Measurements from ENCODE around the gene HNRNPCL2. TPM values are rescaled to one million over a fixed set of nuclear protein-coding genes. Genes with fewer than 3 reads are reported as not detected.
"Not testable (repeated sequence)": the region's sequence is repeated elsewhere in the genome, so short reads cannot be mapped to it uniquely, and the experiment has no call there.

HNRNPCL2 gene
- total RNA-seq = not detected in 2 replicates

- H3K9me3 Mint-ChIP-seq; intact Hi-C loops (cut with micrococcal nuclease); H3K27me3 Mint-ChIP-seq (ENCODE audit: low read depth): not testable (repeated sequence)
Measured at GRCh38 chr1:13116754-13117153, at the start of gene HNRNPCL2. Gene HNRNPCL2, minus strand, starts transcription at chr1:13116854. Its CDS starts 454 bp downstream, at chr1:13116400.

GRCh38 chr1:13165531-13165930 is 48.9 kb upstream of the HNRNPCL2 start, which contains the start of gene HNRNPCL4:
Gene HNRNPCL4, minus strand, starts transcription at chr1:13165631. Its CDS starts 164 bp downstream, at chr1:13165467.
- intact Hi-C loops (cut with micrococcal nuclease); H3K27ac Mint-ChIP-seq; H3K9me3 Mint-ChIP-seq; H3K4me1 Mint-ChIP-seq (ENCODE audit: low read depth); H3K4me3 Mint-ChIP-seq (ENCODE audit: low read depth); H3K36me3 Mint-ChIP-seq (ENCODE audit: low read depth); H3K27me3 Mint-ChIP-seq (ENCODE audit: low read depth); DNase-seq (ENCODE audit: low spot score): not testable (repeated sequence)

More at GRCh38 chr1:13116754-13117153, at the start of gene HNRNPCL2:
- DNase-seq (ENCODE audit: low spot score); H3K4me1 Mint-ChIP-seq (ENCODE audit: low read depth); H3K4me3 Mint-ChIP-seq (ENCODE audit: low read depth); H3K36me3 Mint-ChIP-seq (ENCODE audit: low read depth); H3K27ac Mint-ChIP-seq: not testable (repeated sequence)

GRCh38 chr1:13155909-13156308 is 39.3 kb upstream of the HNRNPCL2 start, which contains the start of gene PRAMEF26:
Gene PRAMEF26, minus strand, starts transcription at chr1:13156009. Its CDS starts 2,914 bp downstream, at chr1:13153095.
- H3K27me3 Mint-ChIP-seq (ENCODE audit: low read depth); H3K4me3 Mint-ChIP-seq (ENCODE audit: low read depth); H3K36me3 Mint-ChIP-seq (ENCODE audit: low read depth); H3K9me3 Mint-ChIP-seq; intact Hi-C loops (cut with micrococcal nuclease); H3K27ac Mint-ChIP-seq; H3K4me1 Mint-ChIP-seq (ENCODE audit: low read depth); DNase-seq (ENCODE audit: low spot score): not testable (repeated sequence)

- H3K36me3 Mint-ChIP-seq (ENCODE audit: low read depth); H3K27ac Mint-ChIP-seq; DNase-seq (ENCODE audit: low spot score); intact Hi-C loops (cut with micrococcal nuclease); H3K4me3 Mint-ChIP-seq (ENCODE audit: low read depth); H3K27me3 Mint-ChIP-seq (ENCODE audit: low read depth); H3K4me1 Mint-ChIP-seq (ENCODE audit: low read depth); H3K9me3 Mint-ChIP-seq: not testable (repeated sequence)
Measured at GRCh38 chr1:13070474-13070873, 46.2 kb downstream of the HNRNPCL2 start, which contains the start of gene PRAMEF25. Gene PRAMEF25, plus strand, starts transcription at chr1:13070774. Its CDS starts 2,920 bp downstream, at chr1:13073694.

Other genes with a start within 250 kb of the HNRNPCL2 start
- not detected in 2 replicates for gene PRAMEF4, start 230.7 kb downstream of the HNRNPCL2 start, total RNA-seq
- not detected in 2 replicates for gene PRAMEF10, start 218.6 kb downstream of the HNRNPCL2 start, total RNA-seq
- gene PRAMEF7, start 200.2 kb downstream of the HNRNPCL2 start, total RNA-seq = not detected in 2 replicates
- not detected in 2 replicates for gene PRAMEF6, start 169.3 kb downstream of the HNRNPCL2 start, total RNA-seq
- gene PRAMEF27, start 60.3 kb downstream of the HNRNPCL2 start, total RNA-seq = not detected in 2 replicates
- gene HNRNPCL3, start 56.1 kb downstream of the HNRNPCL2 start, total RNA-seq = not detected in 2 replicates
- not detected in 2 replicates for gene PRAMEF25, start 46.1 kb downstream of the HNRNPCL2 start, total RNA-seq
- gene PRAMEF26, start 39.2 kb upstream of the HNRNPCL2 start, total RNA-seq = not detected in 2 replicates
- gene HNRNPCL4, start 48.8 kb upstream of the HNRNPCL2 start, total RNA-seq = not detected in 2 replicates
- gene PRAMEF9, start 55.0 kb upstream of the HNRNPCL2 start, total RNA-seq = not detected in 2 replicates
- not detected in 2 replicates for gene PRAMEF13, start 84.6 kb upstream of the HNRNPCL2 start, total RNA-seq
- gene PRAMEF18, start 109.3 kb upstream of the HNRNPCL2 start, total RNA-seq = not detected in 2 replicates
- gene PRAMEF5, start 137.3 kb upstream of the HNRNPCL2 start, total RNA-seq = not detected in 2 replicates
- not detected in 2 replicates for gene PRAMEF8, start 168.3 kb upstream of the HNRNPCL2 start, total RNA-seq
- not detected in 2 replicates for gene PRAMEF33, start 186.7 kb upstream of the HNRNPCL2 start, total RNA-seq
- not detected in 2 replicates for gene PRAMEF15, start 198.7 kb upstream of the HNRNPCL2 start, total RNA-seq
- not detected in 2 replicates for gene PRAMEF14, start 230.3 kb upstream of the HNRNPCL2 start, total RNA-seq

Data from activated T-helper 2 cell treated with anti-CD3 and anti-CD28 coated beads, Interferon-gamma antibody, Interleukin-2, Interleukin-4, amounts not matched to agents 10 μg/mL and 5 μg/mL and 100 μg/mL, durations not matched to agents 14 hours and 24 hours and 36 hours (primary cell).